Small intestine (tissue), 7 donors: ENCODE data around the gene COBL. TPM values are rescaled to one million over a fixed set of nuclear protein-coding genes. Genes with fewer than 3 reads are reported as not detected.

Experiments used
- DNase-seq, 2 donors: peaks; one replicate each; pipeline versions ENCODE4 v3.0.0 to v3.0.0-alpha.2; 2013
- FAIRE-seq: peaks from 2 replicates; lab custom pipeline; 2012; peaks lifted over from hg19 to GRCh38; lab: Jason Lieb, UNC
- H3K27ac ChIP-seq, 3 donors: one replicate each; pipeline ENCODE4 v1.5.1; 2013; ENCODE audit warnings: low read length in 2 of 3, mild to moderate bottlenecking in 2 of 3, control low read depth in 1 of 3, inconsistent platforms in 1 of 3, low read depth in 1 of 3, moderate library complexity in 1 of 3
- H3K27me3 ChIP-seq, 3 donors: one replicate each; pipeline ENCODE4 v1.6.1; 2013; ENCODE audit warnings: low read length in 3 of 3, inconsistent platforms in 1 of 3; ENCODE audit not compliant: control insufficient read depth in 3 of 3, insufficient read depth in 3 of 3
- H3K36me3 ChIP-seq, 3 donors: one replicate each; pipeline ENCODE4 v1.6.1; 2013; ENCODE audit warnings: low read length in 3 of 3, inconsistent platforms in 1 of 3, low read depth in 1 of 3, mild to moderate bottlenecking in 1 of 3, moderate library complexity in 1 of 3; ENCODE audit not compliant: control insufficient read depth in 3 of 3, insufficient read depth in 2 of 3
- H3K4me1 ChIP-seq, 3 donors: one replicate each; pipeline ENCODE4 v1.6.1; 2013; ENCODE audit warnings: low read length in 2 of 3, inconsistent platforms in 1 of 3, low read depth in 1 of 3, mild to moderate bottlenecking in 1 of 3, moderate library complexity in 1 of 3; ENCODE audit not compliant: control insufficient read depth in 3 of 3, insufficient read depth in 2 of 3
- H3K4me3 ChIP-seq, 3 donors: one replicate each; pipeline ENCODE4 v1.5.1; 2013; ENCODE audit warnings: low read length in 3 of 3, control low read depth in 1 of 3, inconsistent platforms in 1 of 3, low read depth in 1 of 3, mild to moderate bottlenecking in 1 of 3, moderate library complexity in 1 of 3
- H3K9me3 ChIP-seq, 2 donors: one replicate each; pipeline ENCODE4 v1.6.1; 2013; ENCODE audit warnings: low read depth in 1 of 2, low read length in 1 of 2; ENCODE audit not compliant: control insufficient read depth in 2 of 2, insufficient read depth in 1 of 2
- WGBS, 3 donors: extraction: QIAGEN DNeasy Blood & Tissue Kit; methylation state at CpG; one replicate each; pipeline ENCODE4 v1.1.7; 2013; 5-methylcytosine and 5-hydroxymethylcytosine counted together
- polyA plus RNA-seq, 4 donors: library from polyadenylated mRNA; stranded (reverse) in 3 of 4; unstranded in 1 of 4; fragments of 200-250 nt in 3 of 4; fragments of 120-200 nt in 1 of 4; gene quantifications; one replicate each; pipeline versions ENCODE4 v1.2.1 to v1.2.3, GENCODE V29; 2013
- donor health status: healthy with polysubstance abuse.
- donor health status: control.
- donor health status: control.
- donor health status: Bipolar disorder and iron deficiency.
- donor health status: healthy.

The COBL gene
- polyA plus RNA-seq, 4 donors: 8.4 to 40.3 (median 32.5) TPM

DNA sequence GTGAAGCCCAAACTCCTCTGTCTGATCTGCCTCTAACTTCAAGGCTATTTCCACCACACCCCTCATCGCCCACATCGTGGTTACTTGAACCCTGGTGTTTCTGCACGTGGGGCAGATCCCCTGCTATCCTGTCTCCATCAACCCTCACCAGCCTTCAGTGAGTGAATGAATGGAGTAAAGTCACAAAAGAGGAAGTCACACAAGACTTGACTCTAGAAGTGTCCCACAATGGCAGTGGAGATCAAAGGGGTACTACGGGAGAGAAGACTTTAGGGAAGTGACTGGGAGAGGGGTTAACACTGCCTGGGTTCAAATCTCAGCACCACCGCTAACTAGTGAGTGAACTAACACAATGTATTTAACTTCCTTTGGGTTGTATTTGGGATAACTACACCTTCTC is 85.9 kb downstream of the COBL start:
- Histone ChIP-seq H3K27me3 (no peaks in the 10 kb centered on the region), H3K9me3 (no peaks in the 10 kb centered on the region), H3K36me3 (peaks cover 0 to 6% (median 0%) of the 10 kb centered on the region in 3 donors), H3K4me1 (no peaks in the 10 kb centered on the region), H3K27ac (no peak overlapping the region), H3K4me3 (no peak overlapping the region)
- DNase-seq (no peak), FAIRE-seq (no peak)
- 82 to 88% (median 86%) methylated on average over 5 of the region's 5 CpGs for WGBS, 3 donors

- Histone ChIP-seq H3K36me3 (peaks cover 0 to 6% (median 0%) of the 10 kb centered on the region in 3 donors), H3K27ac (no peak overlapping the region), H3K4me1 (no peaks in the 10 kb centered on the region), H3K9me3 (no peaks in the 10 kb centered on the region), H3K27me3 (no peaks in the 10 kb centered on the region), H3K4me3 (no peak overlapping the region)
- no peak for FAIRE-seq
- no peak for DNase-seq
- WGBS, 3 donors: 70 to 91% (median 80%) methylated on average over 2 of the region's 2 CpGs
Observed at GRCh38 chr7:51230324-51230625, 86.3 kb downstream of the COBL start.

DNA sequence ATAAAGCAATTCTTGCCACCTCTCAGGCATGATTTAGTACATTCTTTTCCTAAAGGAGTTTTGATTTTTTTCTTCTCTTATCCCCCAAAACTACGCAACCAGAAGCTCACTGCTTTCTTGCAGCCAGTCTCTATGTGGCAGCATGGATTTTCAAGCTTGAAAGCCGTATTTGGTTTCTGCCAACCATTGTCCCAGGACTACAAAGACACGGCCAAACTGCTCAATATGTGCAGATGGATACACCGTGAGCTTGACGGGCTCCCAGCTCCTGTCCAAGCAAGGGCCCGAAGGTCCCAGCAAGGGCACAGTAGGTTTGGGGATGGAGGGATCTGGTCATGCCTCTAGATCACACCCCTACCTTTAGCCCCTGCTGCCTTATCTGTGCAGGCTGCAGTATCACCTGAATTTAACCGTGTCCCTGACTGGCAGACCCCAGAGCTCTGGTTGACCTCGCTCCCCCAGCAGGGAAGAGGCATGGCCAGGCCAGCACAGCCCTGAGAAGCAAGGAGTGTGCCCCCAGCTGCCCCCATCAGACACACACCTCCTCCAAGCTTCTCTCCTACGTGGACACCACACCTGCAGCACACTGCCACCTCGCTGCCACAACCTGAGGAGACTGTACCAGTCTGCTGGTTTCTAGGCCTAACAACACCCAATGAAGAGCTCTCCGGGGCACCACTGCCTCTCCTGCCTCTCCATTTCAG is 86.8 kb downstream of the COBL start:
- H3K4me3 ChIP-seq: no peak overlapping the region
- peaks cover 0 to 4% (median 2%) of the 10 kb centered on the region in 3 donors for H3K4me1 ChIP-seq
- FAIRE-seq (no peak), DNase-seq (no peak)
- WGBS, 3 donors: 89 to 94% (median 93%) methylated on average over 11 of the region's 11 CpGs
- no peaks in the 10 kb centered on the region for H3K9me3 ChIP-seq
- H3K27me3 ChIP-seq: no peaks in the 10 kb centered on the region
- peaks cover 0 to 7% (median 0%) of the 10 kb centered on the region in 3 donors for H3K36me3 ChIP-seq
- H3K27ac ChIP-seq: no peak overlapping the region

DNA sequence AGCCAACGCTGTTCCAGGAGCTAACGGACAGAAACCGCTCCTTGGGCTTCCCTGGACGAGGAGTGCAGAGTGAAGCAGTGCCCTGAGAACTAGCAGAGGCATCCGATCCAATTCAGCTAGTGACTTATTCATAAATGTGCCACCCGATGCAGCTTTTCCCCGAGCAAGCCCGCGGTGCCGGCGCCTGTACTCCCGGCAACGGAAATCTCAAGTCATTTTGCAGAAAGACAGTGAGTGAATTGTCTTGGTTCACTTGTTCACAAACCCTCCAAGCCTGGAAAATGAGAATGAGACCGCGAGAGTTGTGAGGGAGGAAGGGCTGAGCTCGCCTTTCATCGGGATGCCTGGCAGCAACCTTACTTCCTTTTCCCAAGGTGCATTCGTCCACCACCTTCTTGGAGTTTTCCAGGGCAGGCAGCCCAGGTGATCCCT is 87.5 kb downstream of the COBL start:
- no peaks in the 10 kb centered on the region for H3K9me3 ChIP-seq
- no peaks in the 10 kb centered on the region for H3K27me3 ChIP-seq
- 82 to 87% (median 84%) methylated on average over 18 of the region's 18 CpGs for WGBS, 3 donors
- DNase-seq (no peak), FAIRE-seq (no peak)
- H3K36me3 ChIP-seq: peaks cover 0 to 8% (median 0%) of the 10 kb centered on the region in 3 donors
- H3K27ac ChIP-seq: no peak overlapping the region
- no peak overlapping the region for H3K4me3 ChIP-seq
- peaks cover 0 to 4% (median 3%) of the 10 kb centered on the region in 3 donors for H3K4me1 ChIP-seq

GRCh38 chr7:51228386-51228958 is 88.1 kb downstream of the COBL start:
- WGBS, 3 donors: 69 to 97% (median 83%) methylated on average over 3 of the region's 3 CpGs
- DNase-seq (no peak), FAIRE-seq (no peak)
- Histone ChIP-seq H3K4me1 (peaks cover 0 to 4% (median 3%) of the 10 kb centered on the region in 3 donors), H3K9me3 (no peaks in the 10 kb centered on the region), H3K27me3 (no peaks in the 10 kb centered on the region), H3K36me3 (peaks cover 0 to 8% (median 0%) of the 10 kb centered on the region in 3 donors), H3K4me3 (no peak overlapping the region), H3K27ac (no peak overlapping the region)

DNA sequence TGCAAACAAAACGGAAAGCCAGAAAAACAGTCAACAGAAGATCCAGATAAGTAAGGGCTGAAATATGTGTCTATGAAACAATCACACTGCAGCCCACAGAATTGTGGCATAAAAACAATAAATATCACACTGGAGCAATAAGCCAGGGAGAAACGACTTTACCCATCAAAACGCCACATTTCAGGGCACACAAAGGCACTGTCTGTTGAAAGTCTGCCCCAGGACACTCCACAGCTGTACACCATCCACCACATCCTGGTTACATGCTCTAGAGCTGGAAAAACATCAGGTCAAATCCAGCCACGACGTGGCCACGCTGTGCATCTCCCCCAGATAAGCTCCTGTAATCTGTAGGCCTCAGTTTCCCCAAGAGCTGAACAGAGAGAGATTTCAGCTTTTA is 88.7 kb downstream of the COBL start:
- Histone ChIP-seq H3K4me1 (peaks cover 0 to 4% (median 3%) of the 10 kb centered on the region in 3 donors), H3K36me3 (peaks cover 0 to 8% (median 0%) of the 10 kb centered on the region in 3 donors), H3K4me3 (no peak overlapping the region), H3K9me3 (no peaks in the 10 kb centered on the region), H3K27me3 (no peaks in the 10 kb centered on the region), H3K27ac (no peak overlapping the region)
- FAIRE-seq: no peak
- no peak for DNase-seq
- 74 to 76% (median 76%) methylated on average over 6 of the region's 6 CpGs for WGBS, 3 donors

DNA sequence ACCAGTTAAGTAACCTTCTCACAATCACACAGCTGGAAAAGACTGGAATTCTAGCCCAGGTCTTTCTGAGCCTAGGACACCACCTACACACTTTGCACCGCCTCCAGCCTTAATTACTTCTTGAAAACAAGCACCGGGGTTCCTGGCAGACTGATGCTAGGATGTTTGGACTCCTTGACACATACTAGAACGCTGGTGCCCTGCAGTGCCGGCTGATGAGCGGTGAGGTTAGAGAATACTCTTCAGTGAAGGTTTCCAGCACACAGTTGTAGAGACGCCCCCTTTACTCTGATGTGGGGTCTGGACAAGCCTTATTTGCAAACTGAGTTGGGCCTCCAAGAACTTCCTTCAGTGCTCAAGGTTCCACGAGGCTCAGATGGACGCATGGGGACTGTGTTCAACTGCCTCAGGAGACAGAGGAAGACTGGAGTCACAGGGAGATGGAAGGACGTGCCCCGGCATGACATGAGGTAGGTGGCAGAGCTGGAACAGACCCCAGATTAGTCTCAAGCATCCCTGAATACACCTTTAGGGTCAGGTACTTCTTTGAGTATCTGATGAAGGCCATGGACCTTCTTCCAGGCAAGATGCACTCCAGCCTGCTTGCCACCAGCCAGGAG is 89.6 kb downstream of the COBL start:
- Histone ChIP-seq H3K36me3 (peaks cover 0 to 8% (median 0%) of the 10 kb centered on the region in 3 donors), H3K4me1 (peaks cover 0 to 4% (median 3%) of the 10 kb centered on the region in 3 donors), H3K9me3 (no peaks in the 10 kb centered on the region), H3K4me3 (no peak overlapping the region), H3K27me3 (no peaks in the 10 kb centered on the region), H3K27ac (no peak overlapping the region)
- no peak for DNase-seq
- FAIRE-seq: no peak
- WGBS, 3 donors: 80 to 83% (median 82%) methylated on average over 10 of the region's 10 CpGs

DNA sequence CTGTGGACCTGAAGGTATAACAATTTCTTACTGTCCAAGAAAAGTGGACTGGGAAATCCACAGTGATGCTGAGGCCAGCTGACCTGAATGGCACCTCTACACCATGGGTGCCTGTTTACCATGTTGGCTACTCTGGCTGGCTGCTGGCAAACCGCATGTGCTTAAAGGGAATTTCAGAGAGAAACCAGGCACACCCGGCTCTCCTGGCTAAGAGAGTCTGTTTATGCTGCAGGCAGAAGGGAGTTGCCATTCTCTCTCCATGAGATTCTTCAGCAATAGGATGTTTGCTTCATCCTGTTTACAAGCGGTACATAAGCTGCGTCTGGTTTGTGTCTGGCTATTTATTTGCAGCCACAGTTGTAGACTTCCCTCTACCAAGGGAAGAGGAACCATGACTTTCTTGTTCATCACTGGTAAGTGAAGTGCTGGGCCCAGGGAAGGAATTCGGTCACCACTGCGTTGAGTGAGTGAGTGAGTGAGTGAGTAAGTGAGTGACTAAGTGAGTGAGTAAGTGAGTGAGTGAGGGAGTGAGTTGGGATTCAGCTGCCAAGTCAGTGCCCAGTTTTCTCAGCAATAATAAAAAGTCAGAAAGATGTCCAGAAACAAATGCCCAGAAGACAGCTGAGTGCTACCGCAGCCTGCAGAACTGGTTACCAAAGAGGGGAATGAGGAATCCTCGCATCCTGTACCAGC is 90.4 kb downstream of the COBL start:
- FAIRE-seq: no peak
- no peak overlapping the region for H3K4me3 ChIP-seq
- DNase-seq: no peak
- H3K36me3 ChIP-seq: peaks cover 0 to 6% (median 0%) of the 10 kb centered on the region in 3 donors
- peak overlapping the region in 1 of 3 donors; percentile 1 for H3K27ac ChIP-seq
- no peaks in the 10 kb centered on the region for H3K9me3 ChIP-seq
- H3K27me3 ChIP-seq: no peaks in the 10 kb centered on the region
- 55 to 76% (median 65%) methylated on average over 8 of the region's 8 CpGs for WGBS, 3 donors
- peaks cover 0 to 4% (median 3%) of the 10 kb centered on the region in 3 donors for H3K4me1 ChIP-seq
